BE2C (cell line): ENCODE results near the gene BSND.

Experiments
- DNase-seq: peaks from one replicate; pipeline ENCODE4 v3.0.0-alpha.2; 2020
- H3K27me3 ChIP-seq: fragments of 250-450 bp; sonication (Bioruptor Pico); 2 replicates; pipeline ENCODE4 v1.5.1; 2020; ENCODE audit warnings: mild to moderate bottlenecking
- H3K36me3 ChIP-seq: fragments of 250-450 bp; sonication (Bioruptor Pico); 2 replicates; pipeline ENCODE4 v1.5.1; 2020; ENCODE audit warnings: mild to moderate bottlenecking
- H3K4me1 ChIP-seq: fragments of 250-450 bp; sonication (Bioruptor Pico); 2 replicates; pipeline ENCODE4 v1.5.1; 2020
- H3K4me3 ChIP-seq: 2 replicates; pipeline ENCODE4 v1.5.1; 2011; ENCODE audit warnings: low read depth, low read length
- H3K9me3 ChIP-seq: fragments of 250-450 bp; sonication (Bioruptor Pico); 2 replicates; pipeline ENCODE4 v1.5.1; 2020
- TF ChIP-seq, protein P1 (sequence below): IDR thresholded peaks from 2 replicates; pipeline ENCODE4 v1.5.1; 2012; ENCODE audit warnings: mild to moderate bottlenecking, low read depth, low read length

The BSND gene

DNA sequence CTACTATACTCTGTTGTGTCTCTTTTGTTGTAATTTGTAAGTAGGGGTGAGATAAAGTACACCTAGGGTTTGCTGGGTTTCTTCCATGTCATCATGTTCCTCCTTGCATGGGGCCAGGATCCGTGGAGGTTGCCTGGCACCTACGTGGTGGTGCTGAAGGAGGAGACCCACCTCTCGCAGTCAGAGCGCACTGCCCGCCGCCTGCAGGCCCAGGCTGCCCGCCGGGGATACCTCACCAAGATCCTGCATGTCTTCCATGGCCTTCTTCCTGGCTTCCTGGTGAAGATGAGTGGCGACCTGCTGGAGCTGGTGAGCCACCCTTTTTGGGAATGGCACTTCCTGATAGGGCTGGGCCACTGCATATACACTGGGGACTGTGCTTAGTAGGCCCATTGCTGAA lies 45.0 kb downstream of the BSND start:
- H3K9me3 ChIP-seq: no peaks in the 10 kb centered on the region
- peaks cover 26% of the 10 kb centered on the region for H3K27me3 ChIP-seq
- TF ChIP-seq, protein P1, sequence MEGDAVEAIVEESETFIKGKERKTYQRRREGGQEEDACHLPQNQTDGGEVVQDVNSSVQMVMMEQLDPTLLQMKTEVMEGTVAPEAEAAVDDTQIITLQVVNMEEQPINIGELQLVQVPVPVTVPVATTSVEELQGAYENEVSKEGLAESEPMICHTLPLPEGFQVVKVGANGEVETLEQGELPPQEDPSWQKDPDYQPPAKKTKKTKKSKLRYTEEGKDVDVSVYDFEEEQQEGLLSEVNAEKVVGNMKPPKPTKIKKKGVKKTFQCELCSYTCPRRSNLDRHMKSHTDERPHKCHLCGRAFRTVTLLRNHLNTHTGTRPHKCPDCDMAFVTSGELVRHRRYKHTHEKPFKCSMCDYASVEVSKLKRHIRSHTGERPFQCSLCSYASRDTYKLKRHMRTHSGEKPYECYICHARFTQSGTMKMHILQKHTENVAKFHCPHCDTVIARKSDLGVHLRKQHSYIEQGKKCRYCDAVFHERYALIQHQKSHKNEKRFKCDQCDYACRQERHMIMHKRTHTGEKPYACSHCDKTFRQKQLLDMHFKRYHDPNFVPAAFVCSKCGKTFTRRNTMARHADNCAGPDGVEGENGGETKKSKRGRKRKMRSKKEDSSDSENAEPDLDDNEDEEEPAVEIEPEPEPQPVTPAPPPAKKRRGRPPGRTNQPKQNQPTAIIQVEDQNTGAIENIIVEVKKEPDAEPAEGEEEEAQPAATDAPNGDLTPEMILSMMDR: no peak
- H3K4me1 ChIP-seq: no peaks in the 10 kb centered on the region
- H3K4me3 ChIP-seq: no peak overlapping the region
- no peaks in the 10 kb centered on the region for H3K36me3 ChIP-seq
- DNase-seq: no peak

DNA sequence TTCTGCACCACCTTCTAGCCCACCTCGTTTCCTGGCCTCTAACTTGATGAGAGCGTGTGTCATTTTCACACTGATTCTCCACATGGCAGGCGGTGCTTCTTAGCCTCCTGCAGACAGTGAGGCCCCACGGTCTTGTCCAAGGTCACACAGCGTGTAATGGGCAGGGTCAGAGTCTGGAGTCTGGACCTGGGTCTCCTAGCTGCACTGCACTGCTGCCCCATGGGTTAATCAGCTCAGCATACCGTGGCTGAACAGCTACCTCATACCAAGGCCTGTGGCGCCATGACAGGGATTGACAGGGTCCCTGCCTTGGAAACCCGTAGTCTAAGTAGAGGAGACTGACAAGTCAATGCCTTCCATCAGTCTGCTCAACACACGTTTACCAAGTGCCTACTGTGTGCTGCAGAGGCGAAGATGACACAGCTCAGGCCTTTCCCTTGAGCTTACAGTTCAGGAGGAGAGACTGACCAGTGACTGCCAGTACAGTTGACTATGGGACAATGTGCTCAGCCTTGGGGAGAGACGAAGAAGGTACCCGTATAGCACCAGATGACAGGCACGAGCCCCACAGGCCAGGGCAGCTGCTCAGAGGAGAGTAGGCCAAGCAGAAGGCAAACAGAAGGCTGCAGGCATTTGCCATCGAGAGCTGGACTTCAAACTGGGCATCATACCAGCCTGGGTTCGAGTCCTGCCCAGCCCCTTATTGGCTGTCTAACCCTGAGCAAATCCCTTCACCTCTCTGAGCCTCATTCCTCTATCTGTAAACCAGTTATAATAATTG lies 46.1 kb downstream of the BSND start:
- Histone ChIP-seq H3K4me1 (no peaks in the 10 kb centered on the region), H3K9me3 (no peaks in the 10 kb centered on the region), H3K36me3 (no peaks in the 10 kb centered on the region), H3K27me3 (peaks cover 15% of the 10 kb centered on the region), H3K4me3 (no peak overlapping the region)
- TF ChIP-seq, protein P1: no peak
- no peak for DNase-seq

DNA sequence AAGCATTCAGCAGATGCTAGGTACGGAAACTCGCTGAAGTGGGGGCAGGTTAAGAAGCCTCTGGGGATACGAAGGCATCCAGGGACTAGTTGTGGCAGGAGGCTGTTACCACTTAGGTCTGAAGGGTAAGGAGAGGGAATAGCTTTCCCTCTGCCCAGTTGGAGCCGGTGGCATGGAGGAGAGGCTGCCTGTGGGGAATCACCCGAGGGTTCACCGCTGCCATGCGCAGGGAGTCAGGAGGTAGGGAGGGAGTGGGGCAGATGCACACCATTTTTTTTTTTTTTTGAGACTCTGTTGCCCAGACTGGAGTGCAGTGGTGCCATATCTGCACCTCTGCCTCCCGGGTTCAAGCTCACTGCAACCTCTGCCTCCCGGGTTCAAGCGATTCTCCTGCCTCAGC lies 46.7 kb downstream of the BSND start:
- Histone ChIP-seq H3K27me3 (peaks cover 9% of the 10 kb centered on the region), H3K4me3 (no peak overlapping the region), H3K4me1 (peaks cover 4% of the 10 kb centered on the region; the same call in 1 of the 2 replicates), H3K9me3 (no peaks in the 10 kb centered on the region), H3K36me3 (no peaks in the 10 kb centered on the region)
- no peak for DNase-seq
- TF ChIP-seq, protein P1: no peak

DNA sequence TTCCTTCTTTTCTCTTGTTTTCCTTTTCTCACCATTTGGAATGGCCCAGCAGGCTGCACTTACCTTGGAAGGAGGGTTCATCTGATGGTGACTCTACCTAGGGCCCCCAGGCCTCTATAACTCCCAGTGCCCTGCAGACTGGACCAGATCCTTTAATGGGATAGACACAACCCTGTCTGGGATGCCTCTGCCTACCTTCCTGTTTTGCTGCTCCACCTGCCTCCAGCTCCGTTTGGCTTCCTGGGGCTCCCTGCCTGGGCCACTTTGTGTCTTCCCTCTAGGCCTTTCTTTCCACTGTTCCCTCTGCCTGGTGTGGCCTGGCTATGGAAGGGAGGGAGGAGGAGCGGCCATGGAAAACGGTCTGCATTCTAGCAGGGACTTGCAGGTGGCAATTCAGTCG lies 48.1 kb downstream of the BSND start:
- TF ChIP-seq, protein P1: no peak

DNA sequence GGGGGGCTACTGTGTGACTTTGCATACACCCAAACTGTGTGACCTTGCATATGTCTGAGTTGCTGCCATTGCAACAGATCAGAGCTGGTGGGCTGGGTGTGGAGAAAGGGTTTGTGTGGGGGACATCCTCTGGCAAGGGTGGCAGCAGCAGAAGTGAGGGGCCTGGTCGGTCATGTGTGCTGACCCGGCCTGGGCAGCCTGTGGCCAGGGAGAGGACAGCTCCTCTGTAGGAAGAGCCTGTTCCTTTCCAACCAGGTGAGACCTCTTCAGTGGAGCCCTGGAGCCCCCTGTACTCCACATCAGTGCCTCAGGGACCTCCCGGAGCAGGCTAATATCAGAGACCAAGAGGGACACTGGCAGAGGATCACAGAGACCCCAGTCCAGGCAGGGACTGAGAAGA lies 48.9 kb downstream of the BSND start:
- Histone ChIP-seq H3K27me3 (no peaks in the 10 kb centered on the region), H3K4me1 (peaks cover 4% of the 10 kb centered on the region; the same call in 1 of the 2 replicates), H3K4me3 (no peak overlapping the region), H3K9me3 (no peaks in the 10 kb centered on the region), H3K36me3 (no peaks in the 10 kb centered on the region)
- DNase-seq: no peak
- TF ChIP-seq, protein P1: no peak

More for the DNA sequence above, 48.1 kb downstream of the BSND start:
- Histone ChIP-seq H3K27me3 (no peaks in the 10 kb centered on the region), H3K36me3 (no peaks in the 10 kb centered on the region), H3K4me1 (peaks cover 4% of the 10 kb centered on the region; the same call in 1 of the 2 replicates), H3K9me3 (no peaks in the 10 kb centered on the region), H3K4me3 (no peak overlapping the region)
- no peak for DNase-seq
